Suprapubic skin (tissue), 3 donors: ENCODE measurements around the gene PSME1.

ENCODE experiments used
- POLR2A ChIP-seq, 2 donors: fragments of 450-650 bp; IDR thresholded peaks; one replicate each; pipeline ENCODE4 v1.6.1; 2017; ENCODE audit warnings: antibody characterized with exemption in 2 of 2, mild to moderate bottlenecking in 2 of 2, moderate library complexity in 2 of 2
- TF ChIP-seq, protein P1 (sequence below), 2 donors: fragments of 200-600 bp in 1 of 2; fragments of 450-650 bp in 1 of 2; sonication (generic) in 1 of 2; IDR thresholded peaks; one replicate each; pipeline ENCODE4 v1.5.1; 2016 to 2019; ENCODE audit warnings: antibody characterized with exemption in 2 of 2, mild to moderate bottlenecking in 1 of 2, moderate library complexity in 1 of 2

- TF ChIP-seq, protein P1, sequence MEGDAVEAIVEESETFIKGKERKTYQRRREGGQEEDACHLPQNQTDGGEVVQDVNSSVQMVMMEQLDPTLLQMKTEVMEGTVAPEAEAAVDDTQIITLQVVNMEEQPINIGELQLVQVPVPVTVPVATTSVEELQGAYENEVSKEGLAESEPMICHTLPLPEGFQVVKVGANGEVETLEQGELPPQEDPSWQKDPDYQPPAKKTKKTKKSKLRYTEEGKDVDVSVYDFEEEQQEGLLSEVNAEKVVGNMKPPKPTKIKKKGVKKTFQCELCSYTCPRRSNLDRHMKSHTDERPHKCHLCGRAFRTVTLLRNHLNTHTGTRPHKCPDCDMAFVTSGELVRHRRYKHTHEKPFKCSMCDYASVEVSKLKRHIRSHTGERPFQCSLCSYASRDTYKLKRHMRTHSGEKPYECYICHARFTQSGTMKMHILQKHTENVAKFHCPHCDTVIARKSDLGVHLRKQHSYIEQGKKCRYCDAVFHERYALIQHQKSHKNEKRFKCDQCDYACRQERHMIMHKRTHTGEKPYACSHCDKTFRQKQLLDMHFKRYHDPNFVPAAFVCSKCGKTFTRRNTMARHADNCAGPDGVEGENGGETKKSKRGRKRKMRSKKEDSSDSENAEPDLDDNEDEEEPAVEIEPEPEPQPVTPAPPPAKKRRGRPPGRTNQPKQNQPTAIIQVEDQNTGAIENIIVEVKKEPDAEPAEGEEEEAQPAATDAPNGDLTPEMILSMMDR (IDR thresholded peaks at IDR 0.05), result no peak
- no peak for TF ChIP-seq POLR2A (IDR thresholded peaks at IDR 0.05)
Observed at GRCh38 chr14:24186831-24187538, 51.0 kb downstream of the PSME1 start.
